HEK293 (cell line): ENCODE data around the gene SURF2.

Experiments used
- CTCF ChIP-seq: fragments of 450-650 bp; formaldehyde crosslinking; IDR thresholded peaks from 2 replicates; pipeline ENCODE4 v1.5.1; 2016; ENCODE audit warnings: missing biosample characterization, missing genetic modification characterization
- KLF1 ChIP-seq: fragments of 450-650 bp; formaldehyde crosslinking; IDR thresholded peaks from 2 replicates; pipeline ENCODE4 v1.5.1; 2016; ENCODE audit warnings: missing biosample characterization, missing genetic modification characterization
- MEIS1 ChIP-seq: sonication (generic); formaldehyde crosslinking; IDR thresholded peaks from 2 replicates; pipeline ENCODE4 v1.8.1; 2022; ENCODE audit warnings: missing genetic modification reagents, mild to moderate bottlenecking, borderline replicate concordance
- PBX3 ChIP-seq: sonication (generic); formaldehyde crosslinking; IDR thresholded peaks from 2 replicates; pipeline ENCODE4 v1.8.1; 2022; ENCODE audit warnings: mild to moderate bottlenecking, moderate library complexity, missing genetic modification reagents
- SETDB1 ChIP-seq: IDR thresholded peaks from one replicate; pipeline ENCODE4 v1.6.1; 2017; ENCODE audit warnings: mild to moderate bottlenecking, low read length, moderate library complexity, mixed read lengths; ENCODE audit not compliant: insufficient read length
- TCF7L2 ChIP-seq: IDR thresholded peaks from 2 replicates; pipeline ENCODE4 v1.6.1; 2011; ENCODE audit warnings: low read depth, mild to moderate bottlenecking, inconsistent platforms, low read length, moderate library complexity, borderline replicate concordance
- ZBTB26 ChIP-seq: fragments of 450-650 bp; formaldehyde crosslinking; optimal IDR thresholded peaks from 2 replicates; pipeline ENCODE3; 2016; ENCODE audit warnings: missing biosample characterization, mild to moderate bottlenecking, missing genetic modification characterization
- ZNF223 ChIP-seq: fragments of 450-650 bp; formaldehyde crosslinking; IDR thresholded peaks from 2 replicates; pipeline ENCODE4 v1.5.1; 2016; ENCODE audit warnings: missing biosample characterization, missing genetic modification characterization
- ZNF623 ChIP-seq: fragments of 450-650 bp; formaldehyde crosslinking; IDR thresholded peaks from 2 replicates; pipeline ENCODE4 v1.5.1; 2016; ENCODE audit warnings: missing biosample characterization, missing genetic modification characterization
- ZNF654 ChIP-seq: fragments of 450-650 bp; formaldehyde crosslinking; IDR thresholded peaks from 2 replicates; pipeline ENCODE4 v1.5.1; 2016; ENCODE audit warnings: low read depth, missing biosample characterization, missing genetic modification characterization
- ZNF843 ChIP-seq: fragments of 450-650 bp; formaldehyde crosslinking; IDR thresholded peaks from 2 replicates; pipeline ENCODE4 v1.5.1; 2016; ENCODE audit warnings: missing biosample characterization, missing genetic modification characterization

GRCh38 chr9:133390713-133391112 lies 34.4 kb downstream of the SURF2 start:
- TF ChIP-seq ZNF623 (no peak), PBX3 (CRISPR knock-in tag) (no peak), ZNF654 (tag by site-specific recombination) (no peak), ZNF223 (tag by site-specific recombination) (no peak), TCF7L2 (no peak), SETDB1 (no peak), CTCF (tag by site-specific recombination) (no peak), ZBTB26 (tag by site-specific recombination) (no peak), KLF1 (tag by site-specific recombination) (no peak), MEIS1 (CRISPR knock-in tag) (no peak), ZNF843 (no peak)
